Measurements from ENCODE around the gene PITX3. TPM values are rescaled to one million over a fixed set of nuclear protein-coding genes. Genes with fewer than 3 reads are reported as not detected.
"Not testable (repeated sequence)": the region's sequence is repeated elsewhere in the genome, so short reads cannot be mapped to it uniquely, and the experiment has no call there.

The PITX3 gene
- total and polyA plus RNA-seq, 10 of the 15 experiments (the other 5 are each of a cell fraction or from before 2014, with no cell fraction given) = not detected

DNA sequence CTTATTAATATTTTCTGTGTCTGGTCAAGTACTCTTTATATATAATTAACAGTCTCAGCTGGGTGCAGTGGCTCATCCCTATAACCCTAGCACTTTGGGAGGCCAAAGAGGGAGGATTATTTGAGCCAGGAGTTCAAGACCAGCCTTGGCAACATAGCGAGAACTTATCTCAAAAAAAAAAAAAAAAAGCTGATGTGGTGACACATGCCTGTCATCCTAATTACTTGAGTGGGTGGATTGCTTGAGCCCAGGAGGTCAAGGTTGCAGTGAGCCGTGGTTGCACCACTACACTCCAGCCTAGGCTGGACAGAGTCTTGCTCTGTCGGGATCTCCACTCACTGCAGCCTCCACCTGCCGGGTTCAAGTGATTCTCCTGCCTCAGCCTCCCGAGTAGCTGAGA, 21.9 kb downstream of the PITX3 start (continued):
- no peak for TF ChIP-seq CHD1 (IDR thresholded peaks at IDR 0.05; ENCODE audit: low read depth, low read length)
- TF ChIP-seq E2F4 (IDR thresholded peaks at IDR 0.05; ENCODE audit: low read depth, low read length) = no peak
- TF ChIP-seq, protein P1, sequence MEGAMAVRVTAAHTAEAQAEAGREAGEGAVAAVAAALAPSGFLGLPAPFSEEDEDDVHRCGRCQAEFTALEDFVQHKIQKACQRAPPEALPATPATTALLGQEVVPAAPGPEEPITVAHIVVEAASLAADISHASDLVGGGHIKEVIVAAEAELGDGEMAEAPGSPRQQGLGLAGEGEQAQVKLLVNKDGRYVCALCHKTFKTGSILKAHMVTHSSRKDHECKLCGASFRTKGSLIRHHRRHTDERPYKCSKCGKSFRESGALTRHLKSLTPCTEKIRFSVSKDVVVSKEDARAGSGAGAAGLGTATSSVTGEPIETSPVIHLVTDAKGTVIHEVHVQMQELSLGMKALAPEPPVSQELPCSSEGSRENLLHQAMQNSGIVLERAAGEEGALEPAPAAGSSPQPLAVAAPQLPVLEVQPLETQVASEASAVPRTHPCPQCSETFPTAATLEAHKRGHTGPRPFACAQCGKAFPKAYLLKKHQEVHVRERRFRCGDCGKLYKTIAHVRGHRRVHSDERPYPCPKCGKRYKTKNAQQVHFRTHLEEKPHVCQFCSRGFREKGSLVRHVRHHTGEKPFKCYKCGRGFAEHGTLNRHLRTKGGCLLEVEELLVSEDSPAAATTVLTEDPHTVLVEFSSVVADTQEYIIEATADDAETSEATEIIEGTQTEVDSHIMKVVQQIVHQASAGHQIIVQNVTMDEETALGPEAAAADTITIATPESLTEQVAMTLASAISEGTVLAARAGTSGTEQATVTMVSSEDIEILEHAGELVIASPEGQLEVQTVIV (IDR thresholded peaks at IDR 0.05; ENCODE audit: borderline replicate concordance, partially characterized antibody) = no peak
- TF ChIP-seq IKZF2 (IDR thresholded peaks at IDR 0.05) = no peak
- TF ChIP-seq BCL3 (IDR thresholded peaks at IDR 0.05; ENCODE audit: borderline replicate concordance, insufficient read depth, low read depth, low read length, poor library complexity, severe bottlenecking) = no peak
- no peak for TF ChIP-seq RBBP5 (conservative IDR thresholded peaks at IDR 0.05)

DNA sequence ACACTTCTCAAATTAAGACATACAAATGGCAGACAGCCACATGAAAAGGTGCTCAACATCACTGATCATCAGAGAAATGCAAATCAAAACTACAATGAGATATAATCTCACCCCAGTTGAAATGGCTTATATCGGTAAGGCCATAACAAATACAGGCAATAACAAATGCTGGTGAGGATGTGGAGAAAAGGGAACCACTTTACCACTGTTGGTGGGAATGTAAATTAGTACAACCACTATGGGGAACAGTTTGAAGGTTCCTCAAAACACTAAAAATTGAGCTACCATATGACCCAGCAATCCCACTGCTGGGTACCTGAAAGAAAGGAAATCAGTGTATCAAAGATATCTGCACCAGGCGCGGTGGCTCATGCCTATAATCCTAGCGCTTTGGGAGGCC, 27.7 kb downstream of the PITX3 start:
- ATAC-seq; H2AFZ ChIP-seq (ENCODE audit: control insufficient read depth, low read depth, low read length); H3K79me2 ChIP-seq (ENCODE audit: control insufficient read depth, insufficient read depth, low read length); DNase-seq (ENCODE audit: low read depth, low spot score); FAIRE-seq; H3K4me3 ChIP-seq; H3K4me2 ChIP-seq (ENCODE audit: control insufficient read depth, insufficient read depth); H3K27ac ChIP-seq (ENCODE audit: control insufficient read depth, insufficient read depth); BruUV-seq (replicated peaks); H3K36me3 ChIP-seq (ENCODE audit: control insufficient read depth in 2 of 2, insufficient read depth in 2 of 2, low read length in 1 of 2); POLR2A ChIA-PET; H3K9ac ChIP-seq (ENCODE audit: control insufficient read depth, insufficient read depth, low read length); SMC1A ChIA-PET (ENCODE audit: uncharacterized antibody, unreplicated experiment); H3K4me1 ChIP-seq (ENCODE audit: control insufficient read depth, insufficient read depth, low read length); H3K9me3 ChIP-seq (replicated peaks; ENCODE audit: control insufficient read depth, insufficient read depth, low read length); H3K27me3 ChIP-seq (replicated peaks in 1 of 2; ENCODE audit: control insufficient read depth in 2 of 2, insufficient read depth in 2 of 2, low read length in 1 of 2); intact Hi-C loops (cut with micrococcal nuclease; ENCODE audit: unreplicated experiment); H4K20me1 ChIP-seq (ENCODE audit: control insufficient read depth, insufficient read depth); RAD21 ChIA-PET (ENCODE audit: unreplicated experiment); in situ Hi-C loops (cut with MboI): not testable (repeated sequence)
- CTCF ChIA-PET = interaction anchor here (1.2 kb wide), 1 partner anchor 34 kb away, joined by 3 read pairs; no protein-coding TSS in a partner anchor
- WGBS (ENCODE audit: insufficient coverage, insufficient replicate concordance, low lambda C conversion rate, missing lambda C conversion rate) = 61% methylated on average over 4 of the region's 4 CpGs

Data from GM12878 (cell line).